Endothelial cell (in vitro differentiated cells): Measurements from ENCODE around the gene BCKDK. TPM values are rescaled to one million over a fixed set of nuclear protein-coding genes. Genes with fewer than 3 reads are reported as not detected.
A peak's percentile ranks its signal among the peaks of the same experiment; 100 is the strongest.

ENCODE experiments used
- DNase-seq: peaks from one replicate; pipeline ENCODE4 v3.0.0; 2021; ENCODE audit warnings: low spot score
- H3K27ac Mint-ChIP-seq: one replicate; pipeline ENCODE4 v1.8.0; 2021; ENCODE audit warnings: mixed read lengths, inconsistent platforms; ENCODE audit not compliant: unreplicated experiment
- H3K27me3 Mint-ChIP-seq: one replicate; pipeline ENCODE4 v1.8.0; 2021; ENCODE audit warnings: mild to moderate bottlenecking, moderate library complexity, mixed read lengths, inconsistent platforms; ENCODE audit not compliant: unreplicated experiment
- H3K36me3 Mint-ChIP-seq: one replicate; pipeline ENCODE4 v1.8.0; 2021; ENCODE audit warnings: mild to moderate bottlenecking, low read depth, mixed read lengths, inconsistent platforms; ENCODE audit not compliant: unreplicated experiment
- H3K4me1 Mint-ChIP-seq: one replicate; pipeline ENCODE4 v1.8.0; 2021; ENCODE audit warnings: mild to moderate bottlenecking, mixed read lengths, inconsistent platforms; ENCODE audit not compliant: unreplicated experiment
- H3K4me3 Mint-ChIP-seq: one replicate; pipeline ENCODE4 v1.8.0; 2021; ENCODE audit warnings: mild to moderate bottlenecking, mixed read lengths, inconsistent platforms; ENCODE audit not compliant: unreplicated experiment
- H3K9me3 Mint-ChIP-seq: one replicate; pipeline ENCODE4 v1.8.0; 2021; ENCODE audit warnings: mixed read lengths, inconsistent platforms; ENCODE audit not compliant: unreplicated experiment
- CTCF ChIP-seq: fragments of 200-600 bp; sonication (generic); IDR thresholded peaks from one replicate; pipeline ENCODE4 v1.5.0; 2021; ENCODE audit warnings: antibody characterized with exemption; ENCODE audit not compliant: unreplicated experiment
- total RNA-seq: library from RNA; stranded (reverse); fragmentation: NEBNext Ultra II Directional; extraction: Animal tissue kit (Norgen Biotek cat#: 25700); gene quantifications from one replicate; pipeline ENCODE4 v1.2.1, GENCODE V29; 2021; ENCODE audit not compliant: unreplicated experiment

BCKDK gene
- total RNA-seq, 1 donor from 2014 or later: 56.8 TPM

- peak overlapping the region; percentile 80 for H3K4me3 Mint-ChIP-seq
- no peak for DNase-seq
- peak overlapping the region; percentile 97 for H3K27ac Mint-ChIP-seq
Observed at GRCh38 chr16:31063843-31064611, 44.2 kb upstream of the BCKDK start.

GRCh38 chr16:31064882-31065461 lies 43.2 kb upstream of the BCKDK start:
- Mint-ChIP-seq H3K4me3 (peak overlapping the region; percentile 80), H3K27me3 (peaks cover 22% of the 10 kb centered on the region), H3K27ac (peak overlapping the region; percentile 97), H3K4me1 (peaks cover 31% of the 10 kb centered on the region), H3K36me3 (peaks cover 19% of the 10 kb centered on the region), H3K9me3 (no peaks in the 10 kb centered on the region)
- no peak for TF ChIP-seq CTCF
- no peak for DNase-seq

More at GRCh38 chr16:31063843-31064611, 44.2 kb upstream of the BCKDK start:
- no peaks in the 10 kb centered on the region for H3K9me3 Mint-ChIP-seq
- H3K36me3 Mint-ChIP-seq: peaks cover 19% of the 10 kb centered on the region
- H3K4me1 Mint-ChIP-seq: peaks cover 31% of the 10 kb centered on the region
- TF ChIP-seq CTCF: no peak
- H3K27me3 Mint-ChIP-seq: peaks cover 22% of the 10 kb centered on the region

- Mint-ChIP-seq H3K36me3 (peaks cover 11% of the 10 kb centered on the region), H3K4me1 (peaks cover 39% of the 10 kb centered on the region), H3K4me3 (no peak overlapping the region), H3K27ac (no peak overlapping the region), H3K9me3 (no peaks in the 10 kb centered on the region), H3K27me3 (peaks cover 20% of the 10 kb centered on the region)
- DNase-seq: no peak
- TF ChIP-seq CTCF: no peak
Observed at GRCh38 chr16:31067342-31067741, 40.8 kb upstream of the BCKDK start.

- Mint-ChIP-seq H3K4me3 (peak overlapping the region; percentile 98), H3K27ac (peak overlapping the region; percentile 98), H3K27me3 (peaks cover 18% of the 10 kb centered on the region), H3K9me3 (no peaks in the 10 kb centered on the region), H3K4me1 (peaks cover 25% of the 10 kb centered on the region), H3K36me3 (peaks cover 11% of the 10 kb centered on the region)
- no peak for TF ChIP-seq CTCF
- no peak for DNase-seq
Observed at GRCh38 chr16:31071861-31072260, 36.3 kb upstream of the BCKDK start.
